GM19099 (cell line): ENCODE data around the gene GSTP1.

Source experiments
- POLR2A ChIP-seq: IDR thresholded peaks from 3 replicates; pipeline ENCODE4 v1.6.1; 2011; ENCODE audit warnings: low read depth; ENCODE audit not compliant: insufficient read length; ENCODE audit errors: extremely low read depth

GSTP1 gene

DNA sequence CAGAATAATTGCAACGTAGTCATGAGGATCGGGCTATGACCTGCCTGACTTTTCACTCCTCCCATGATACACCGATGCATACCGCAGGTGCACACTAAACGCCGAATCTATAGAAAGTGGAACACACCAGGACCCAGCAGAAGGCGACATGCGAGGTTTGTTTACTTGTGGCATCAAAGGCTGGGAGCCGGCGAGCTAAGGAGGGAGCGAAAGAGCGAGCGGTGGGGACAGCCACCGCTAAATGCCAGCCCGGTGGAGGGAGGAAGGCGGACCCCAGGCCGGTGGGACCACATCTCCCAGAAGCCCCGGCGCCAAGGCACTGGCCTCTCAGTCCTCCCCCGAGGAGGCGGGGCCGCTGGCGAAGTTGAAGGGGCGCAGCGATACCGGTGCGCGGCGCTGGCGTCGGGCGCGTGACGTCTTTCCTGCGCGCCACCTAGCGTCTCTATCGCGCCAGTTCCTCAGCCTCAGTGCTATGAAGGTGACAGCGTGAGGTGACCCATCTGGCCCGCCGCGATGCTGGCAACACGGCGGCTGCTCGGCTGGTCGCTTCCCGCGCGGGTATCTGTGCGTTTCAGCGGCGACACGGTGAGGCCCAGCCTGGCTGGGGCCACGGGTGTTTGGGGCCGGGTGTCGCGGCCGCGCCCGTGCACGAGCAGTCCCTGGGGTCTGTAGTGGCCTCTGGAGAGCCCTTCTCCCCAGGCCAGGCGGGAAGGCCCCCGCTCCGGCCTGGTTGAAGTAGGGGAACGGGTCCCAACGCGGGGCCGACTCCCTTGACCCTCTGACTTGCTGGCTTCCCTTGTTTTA is 23.1 kb downstream of the GSTP1 start, which contains the start of gene NDUFV1:
Gene NDUFV1 (plus strand): TSS at position 445 of the 804 bp plus-strand sequence. CDS start 69 bp downstream, at position 514.
- peak; percentile 84 for TF ChIP-seq POLR2A

DNA sequence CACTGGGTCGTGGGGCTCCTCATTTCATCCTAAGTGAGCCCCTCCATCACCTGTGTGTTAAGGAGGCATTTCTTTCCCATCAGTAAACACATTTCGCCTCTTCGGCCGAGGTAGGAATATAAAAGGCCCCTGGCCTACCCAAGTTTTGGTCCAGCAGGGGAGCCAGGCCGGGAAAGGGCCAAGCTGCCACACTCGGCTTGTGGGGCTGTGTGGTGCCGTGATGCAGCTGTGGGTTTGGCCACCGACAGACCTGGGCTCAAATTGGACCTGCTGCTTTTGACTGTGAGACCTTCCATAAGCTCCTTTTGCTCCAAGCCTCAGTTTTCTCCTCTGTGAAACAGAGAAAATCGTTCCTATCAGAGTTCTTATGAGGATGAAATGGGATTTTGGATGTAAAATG is 23.9 kb downstream of the GSTP1 start:
- TF ChIP-seq POLR2A = no peak

- no peak for TF ChIP-seq POLR2A
Measured at GRCh38 chr11:67608486-67608885, 24.9 kb downstream of the GSTP1 start.

DNA sequence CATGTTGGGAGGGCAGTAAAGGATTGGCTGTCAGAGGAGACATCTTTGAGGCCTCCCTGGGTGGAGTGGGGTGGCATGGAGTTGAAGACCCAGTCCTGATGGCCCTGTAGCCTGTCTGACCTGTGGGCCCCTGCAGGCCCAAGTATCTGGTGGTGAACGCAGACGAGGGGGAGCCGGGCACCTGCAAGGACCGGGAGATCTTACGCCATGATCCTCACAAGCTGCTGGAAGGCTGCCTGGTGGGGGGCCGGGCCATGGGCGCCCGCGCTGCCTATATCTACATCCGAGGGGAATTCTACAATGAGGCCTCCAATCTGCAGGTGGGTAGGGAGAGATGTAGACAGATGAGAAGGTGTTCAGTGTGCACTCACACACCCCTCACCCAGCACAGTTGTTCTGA is 25.7 kb downstream of the GSTP1 start:
- no peak for TF ChIP-seq POLR2A

DNA sequence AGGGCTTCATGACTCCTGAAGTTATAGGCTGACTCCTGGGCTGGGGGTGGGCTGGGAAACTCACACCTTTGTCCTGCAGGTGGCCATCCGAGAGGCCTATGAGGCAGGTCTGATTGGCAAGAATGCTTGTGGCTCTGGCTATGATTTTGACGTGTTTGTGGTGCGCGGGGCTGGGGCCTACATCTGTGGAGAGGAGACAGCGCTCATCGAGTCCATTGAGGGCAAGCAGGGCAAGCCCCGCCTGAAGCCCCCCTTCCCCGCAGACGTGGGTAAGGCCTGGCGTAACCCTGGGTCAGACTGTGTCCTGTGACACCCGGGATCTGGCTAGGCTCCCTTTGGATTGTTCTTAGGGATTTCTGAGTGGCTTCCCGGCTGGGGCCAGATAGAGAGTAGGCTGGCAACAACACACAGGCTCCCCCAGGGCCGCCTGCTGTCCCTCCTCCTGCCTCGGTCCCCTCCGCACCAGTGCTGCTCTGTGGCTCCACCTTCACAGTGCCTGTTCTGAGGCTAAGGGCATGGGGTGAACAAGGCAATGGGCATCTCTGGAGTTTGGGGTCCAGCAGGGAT is 26.8 kb downstream of the GSTP1 start:
- no peak for TF ChIP-seq POLR2A

DNA sequence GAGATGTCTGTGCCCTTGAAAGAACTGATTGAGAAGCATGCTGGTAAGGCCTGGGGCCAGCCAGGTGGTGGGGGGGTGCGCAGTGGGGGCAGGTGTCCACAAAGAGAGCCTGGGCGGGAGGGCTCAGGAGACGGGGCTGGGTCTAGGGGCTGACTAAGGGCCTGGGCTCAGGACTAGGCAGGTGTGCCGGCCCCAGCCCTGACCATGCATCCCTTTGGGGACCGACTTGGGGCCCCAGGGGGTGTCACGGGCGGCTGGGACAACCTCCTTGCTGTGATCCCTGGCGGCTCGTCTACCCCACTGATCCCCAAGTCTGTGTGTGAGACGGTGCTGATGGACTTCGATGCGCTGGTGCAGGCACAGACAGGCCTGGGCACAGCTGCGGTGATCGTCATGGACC is 27.6 kb downstream of the GSTP1 start:
- TF ChIP-seq POLR2A = no peak

DNA sequence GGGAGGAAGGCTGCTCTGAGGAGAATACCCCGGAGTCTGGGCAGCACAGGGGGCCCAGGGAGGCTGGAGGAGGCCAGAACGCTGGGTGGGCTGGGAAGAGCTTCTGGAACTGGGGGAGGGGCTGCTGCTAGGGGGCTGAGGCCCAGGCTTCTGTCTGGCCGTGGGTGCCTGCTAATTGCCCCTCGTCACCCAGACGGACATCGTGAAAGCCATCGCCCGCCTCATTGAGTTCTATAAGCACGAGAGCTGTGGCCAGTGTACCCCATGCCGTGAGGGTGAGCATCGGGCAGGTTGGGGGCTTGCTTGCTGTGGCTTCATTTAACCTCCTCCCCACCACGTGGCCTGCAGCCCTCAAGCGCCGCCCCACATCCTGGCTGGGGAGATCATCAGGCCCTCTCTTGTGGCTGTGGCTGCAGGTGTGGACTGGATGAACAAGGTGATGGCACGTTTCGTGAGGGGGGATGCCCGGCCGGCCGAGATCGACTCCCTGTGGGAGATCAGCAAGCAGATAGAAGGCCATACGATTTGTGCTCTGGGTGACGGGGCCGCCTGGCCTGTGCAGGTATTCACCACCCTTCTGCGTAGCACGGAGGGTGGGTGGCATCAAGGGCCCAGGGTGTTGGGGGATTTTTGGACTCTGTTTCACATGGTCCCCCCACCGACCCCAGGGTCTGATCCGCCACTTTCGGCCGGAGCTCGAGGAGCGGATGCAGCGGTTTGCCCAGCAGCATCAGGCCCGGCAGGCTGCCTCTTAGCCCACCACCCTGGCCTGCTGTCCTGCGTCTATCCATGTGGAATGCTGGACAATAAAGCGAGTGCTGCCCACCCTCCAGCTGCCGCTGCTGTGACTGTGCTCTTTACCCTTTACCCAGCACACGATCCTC is 28.3 kb downstream of the GSTP1 start:
- no peak for TF ChIP-seq POLR2A

- TF ChIP-seq POLR2A = no peak
Measured at GRCh38 chr11:67612751-67613150, 29.1 kb downstream of the GSTP1 start.

GRCh38 chr11:67613313-67613959 is 29.8 kb downstream of the GSTP1 start:
- no peak for TF ChIP-seq POLR2A

- TF ChIP-seq POLR2A = peak; percentile 73
Measured at GRCh38 chr11:67613960-67614715, 30.5 kb downstream of the GSTP1 start.

- TF ChIP-seq POLR2A = no peak
Measured at GRCh38 chr11:67614730-67615714, 31.4 kb downstream of the GSTP1 start.

DNA sequence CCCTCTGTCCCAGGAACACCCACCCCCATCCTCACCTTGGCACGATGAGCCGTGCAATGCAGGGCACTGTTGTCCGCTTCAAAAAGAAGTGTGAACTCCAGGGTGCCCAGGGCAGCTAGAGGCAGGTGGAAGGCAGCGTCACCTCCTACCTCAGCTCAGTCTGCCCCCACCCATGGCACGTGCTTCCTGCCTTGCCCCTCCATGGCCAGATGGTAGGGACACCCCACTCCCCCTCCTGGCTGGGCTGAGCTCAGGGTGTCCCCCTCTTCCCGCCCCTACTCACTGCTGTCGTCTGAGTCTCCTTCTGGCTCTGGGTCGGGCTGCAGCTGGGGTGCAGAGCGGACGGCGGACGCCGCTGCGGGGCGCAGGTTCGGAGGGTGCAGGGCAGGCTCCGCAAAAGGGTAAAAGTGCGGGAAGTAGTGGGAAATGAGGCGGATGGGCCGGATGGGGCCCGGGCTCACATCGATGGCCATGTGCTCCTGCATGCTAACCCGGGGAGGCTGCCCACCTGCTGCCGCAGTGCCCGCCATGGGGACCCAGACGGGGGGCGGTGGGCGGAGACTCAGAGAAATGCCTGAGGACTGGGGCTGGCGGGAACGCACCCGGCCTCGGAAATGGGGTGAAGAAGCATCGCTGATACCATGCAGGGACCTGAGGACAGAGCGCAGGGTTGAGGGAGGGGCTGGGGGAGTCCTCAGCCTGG is 32.3 kb downstream of the GSTP1 start:
- no peak for TF ChIP-seq POLR2A
